G401.6 (cell line): ENCODE measurements around the gene SMG6.
A peak's percentile ranks its signal among the peaks of the same experiment; 100 is the strongest.
"Not testable (repeated sequence)": the region's sequence is repeated elsewhere in the genome, so short reads cannot be mapped to it uniquely, and the experiment has no call there.

ENCODE experiments used
- FAIRE-seq: peaks from 2 replicates; lab custom pipeline; 2012; peaks lifted over from hg19 to GRCh38; lab: Jason Lieb, UNC

The SMG6 gene

GRCh38 chr17:2025220-2025621 is 278.4 kb downstream of the SMG6 start, which contains the start of gene RTN4RL1:
Gene RTN4RL1 (minus strand): TSS chr17:2025334. CDS start chr17:2024865, 469 bp downstream.
- peak; percentile 90 for FAIRE-seq

- FAIRE-seq, result no peak
Measured at GRCh38 chr17:2024572-2025219, 278.9 kb downstream of the SMG6 start.

GRCh38 chr17:2023692-2024571 is 279.7 kb downstream of the SMG6 start:
- FAIRE-seq, result no peak

- FAIRE-seq, result no peak
Measured at GRCh38 chr17:2023256-2023655, 280.3 kb downstream of the SMG6 start.

- FAIRE-seq, result no peak
Measured at GRCh38 chr17:2022647-2023240, 280.8 kb downstream of the SMG6 start.

GRCh38 chr17:2020721-2021120 is 282.9 kb downstream of the SMG6 start:
- FAIRE-seq, result no peak

GRCh38 chr17:2019723-2020122 is 283.9 kb downstream of the SMG6 start:
- no peak for FAIRE-seq

- FAIRE-seq, result no peak
Measured at GRCh38 chr17:2018716-2019510, 284.7 kb downstream of the SMG6 start.

- FAIRE-seq, result no peak
Measured at GRCh38 chr17:2017274-2017941, 286.2 kb downstream of the SMG6 start.

- FAIRE-seq, result no peak
Measured at GRCh38 chr17:2016494-2016893, 287.1 kb downstream of the SMG6 start.

GRCh38 chr17:2015314-2015713 is 288.3 kb downstream of the SMG6 start:
- FAIRE-seq, result no peak

- FAIRE-seq, result no peak
Measured at GRCh38 chr17:2013994-2014317, 289.6 kb downstream of the SMG6 start.

GRCh38 chr17:2013220-2013993 is 290.2 kb downstream of the SMG6 start:
- not testable (repeated sequence) for FAIRE-seq

GRCh38 chr17:2012499-2012898 is 291.1 kb downstream of the SMG6 start:
- no peak for FAIRE-seq

- no peak for FAIRE-seq
Measured at GRCh38 chr17:2011411-2012371, 291.9 kb downstream of the SMG6 start.
